HEK293 (cell line): ENCODE data around the gene OXGR1.

ENCODE experiments used
- MZF1 ChIP-seq: fragments of 450-650 bp; formaldehyde crosslinking; IDR thresholded peaks from 2 replicates; pipeline ENCODE4 v1.5.1; 2017; ENCODE audit warnings: missing biosample characterization, missing genetic modification characterization, borderline replicate concordance
- SCRT2 ChIP-seq: fragments of 450-650 bp; formaldehyde crosslinking; IDR thresholded peaks from 2 replicates; pipeline ENCODE4 v1.5.1; 2016; ENCODE audit warnings: missing biosample characterization, missing genetic modification characterization
- SP7 ChIP-seq: fragments of 450-650 bp; formaldehyde crosslinking; IDR thresholded peaks from 2 replicates; pipeline ENCODE4 v1.5.1; 2016; ENCODE audit warnings: missing biosample characterization, missing genetic modification characterization
- TCF7L2 ChIP-seq: IDR thresholded peaks from 2 replicates; pipeline ENCODE4 v1.6.1; 2011; ENCODE audit warnings: low read depth, mild to moderate bottlenecking, inconsistent platforms, low read length, moderate library complexity, borderline replicate concordance
- YY1 ChIP-seq: fragments of 450-650 bp; formaldehyde crosslinking; IDR thresholded peaks from 2 replicates; pipeline ENCODE4 v1.5.1; 2018; ENCODE audit warnings: missing biosample characterization, missing genetic modification characterization
- ZNF280D ChIP-seq: fragments of 450-650 bp; formaldehyde crosslinking; IDR thresholded peaks from 2 replicates; pipeline ENCODE4 v1.5.1; 2016; ENCODE audit warnings: missing biosample characterization, missing genetic modification characterization
- ZNF335 ChIP-seq: fragments of 450-650 bp; formaldehyde crosslinking; conservative IDR thresholded peaks from 2 replicates; pipeline ENCODE4 v1.5.1; 2016; ENCODE audit warnings: missing biosample characterization, missing genetic modification characterization
- ZNF747 ChIP-seq: fragments of 450-650 bp; formaldehyde crosslinking; IDR thresholded peaks from 2 replicates; pipeline ENCODE4 v1.5.1; 2016; ENCODE audit warnings: missing biosample characterization, missing genetic modification characterization
- TF ChIP-seq, protein P1 (sequence below): fragments of 450-650 bp; formaldehyde crosslinking; IDR thresholded peaks from 2 replicates; pipeline ENCODE4 v1.5.1; 2016; ENCODE audit warnings: missing biosample characterization, missing genetic modification characterization

DNA sequence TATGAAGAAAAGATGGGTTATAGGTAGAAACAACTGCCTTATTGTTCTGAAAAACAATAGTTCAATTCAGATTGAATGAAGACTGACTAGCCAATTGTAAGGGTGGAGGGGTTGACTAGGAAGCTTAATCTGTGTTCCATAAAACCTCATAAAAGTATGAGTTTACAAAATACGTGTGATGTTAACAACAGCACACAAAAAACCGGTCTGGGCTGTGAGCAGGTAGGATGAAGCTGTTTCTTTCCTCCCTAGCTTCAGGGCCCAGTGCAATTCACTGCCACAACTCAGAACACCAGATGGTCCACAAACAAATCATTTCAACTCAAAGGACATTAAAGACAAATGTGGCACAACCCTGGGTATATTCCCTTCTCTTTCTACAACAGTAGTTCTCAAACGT is 3.2 kb downstream of the OXGR1 start:
- TF ChIP-seq ZNF280D (tag by site-specific recombination) (no peak), YY1 (tag by site-specific recombination) (no peak), SP7 (tag by site-specific recombination) (no peak), TCF7L2 (no peak), SCRT2 (tag by site-specific recombination) (no peak), ZNF747 (tag by site-specific recombination) (no peak), MZF1 (no peak), ZNF335 (tag by site-specific recombination) (no peak)
- TF ChIP-seq, protein P1, sequence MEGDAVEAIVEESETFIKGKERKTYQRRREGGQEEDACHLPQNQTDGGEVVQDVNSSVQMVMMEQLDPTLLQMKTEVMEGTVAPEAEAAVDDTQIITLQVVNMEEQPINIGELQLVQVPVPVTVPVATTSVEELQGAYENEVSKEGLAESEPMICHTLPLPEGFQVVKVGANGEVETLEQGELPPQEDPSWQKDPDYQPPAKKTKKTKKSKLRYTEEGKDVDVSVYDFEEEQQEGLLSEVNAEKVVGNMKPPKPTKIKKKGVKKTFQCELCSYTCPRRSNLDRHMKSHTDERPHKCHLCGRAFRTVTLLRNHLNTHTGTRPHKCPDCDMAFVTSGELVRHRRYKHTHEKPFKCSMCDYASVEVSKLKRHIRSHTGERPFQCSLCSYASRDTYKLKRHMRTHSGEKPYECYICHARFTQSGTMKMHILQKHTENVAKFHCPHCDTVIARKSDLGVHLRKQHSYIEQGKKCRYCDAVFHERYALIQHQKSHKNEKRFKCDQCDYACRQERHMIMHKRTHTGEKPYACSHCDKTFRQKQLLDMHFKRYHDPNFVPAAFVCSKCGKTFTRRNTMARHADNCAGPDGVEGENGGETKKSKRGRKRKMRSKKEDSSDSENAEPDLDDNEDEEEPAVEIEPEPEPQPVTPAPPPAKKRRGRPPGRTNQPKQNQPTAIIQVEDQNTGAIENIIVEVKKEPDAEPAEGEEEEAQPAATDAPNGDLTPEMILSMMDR (tag by site-specific recombination), result no peak
